Nephron (organoid): ENCODE results near the gene MARCHF3.

Source experiments
- H3K27ac Mint-ChIP-seq, 3 experiments: 2 replicates each; pipeline ENCODE4 v1.8.0; 2020; ENCODE audit warnings: mixed read lengths in 3 of 3, mild to moderate bottlenecking in 2 of 3, moderate library complexity in 1 of 3
- H3K27me3 Mint-ChIP-seq: 2 replicates; pipeline ENCODE4 v1.8.0; 2021; ENCODE audit warnings: low read depth, mild to moderate bottlenecking, moderate library complexity, mixed read lengths
- H3K36me3 Mint-ChIP-seq: 2 replicates; pipeline ENCODE4 v1.8.0; 2020; ENCODE audit warnings: low read depth, mixed read lengths
- H3K4me1 Mint-ChIP-seq: 2 replicates; pipeline ENCODE4 v1.8.0; 2020; ENCODE audit warnings: mixed read lengths
- H3K4me3 Mint-ChIP-seq, 3 experiments: 2 replicates each; pipeline ENCODE4 v1.8.0; 2020; ENCODE audit warnings: mild to moderate bottlenecking in 3 of 3, mixed read lengths in 3 of 3, moderate library complexity in 2 of 3
- H3K9me3 Mint-ChIP-seq: 2 replicates; pipeline ENCODE4 v1.8.0; 2020; ENCODE audit warnings: mixed read lengths
- TF ChIP-seq, protein P1 (sequence below), 3 experiments: fragments of 200-600 bp; sonication (generic); IDR thresholded peaks; one replicate each; pipeline ENCODE4 v1.5.0; 2021; ENCODE audit warnings: antibody characterized with exemption in 3 of 3; ENCODE audit not compliant: unreplicated experiment in 3 of 3

MARCHF3 gene

GRCh38 chr5:126970517-126971017, 59.8 kb downstream of the MARCHF3 start:
- Mint-ChIP-seq H3K4me1 (peaks cover 33% of the 10 kb centered on the region), H3K36me3 (no peaks in the 10 kb centered on the region), H3K4me3 (no peak overlapping the region), H3K27ac (peak overlapping the region in 1 of 3 experiments; percentile 55), H3K9me3 (no peaks in the 10 kb centered on the region), H3K27me3 (no peaks in the 10 kb centered on the region)
- TF ChIP-seq, protein P1, sequence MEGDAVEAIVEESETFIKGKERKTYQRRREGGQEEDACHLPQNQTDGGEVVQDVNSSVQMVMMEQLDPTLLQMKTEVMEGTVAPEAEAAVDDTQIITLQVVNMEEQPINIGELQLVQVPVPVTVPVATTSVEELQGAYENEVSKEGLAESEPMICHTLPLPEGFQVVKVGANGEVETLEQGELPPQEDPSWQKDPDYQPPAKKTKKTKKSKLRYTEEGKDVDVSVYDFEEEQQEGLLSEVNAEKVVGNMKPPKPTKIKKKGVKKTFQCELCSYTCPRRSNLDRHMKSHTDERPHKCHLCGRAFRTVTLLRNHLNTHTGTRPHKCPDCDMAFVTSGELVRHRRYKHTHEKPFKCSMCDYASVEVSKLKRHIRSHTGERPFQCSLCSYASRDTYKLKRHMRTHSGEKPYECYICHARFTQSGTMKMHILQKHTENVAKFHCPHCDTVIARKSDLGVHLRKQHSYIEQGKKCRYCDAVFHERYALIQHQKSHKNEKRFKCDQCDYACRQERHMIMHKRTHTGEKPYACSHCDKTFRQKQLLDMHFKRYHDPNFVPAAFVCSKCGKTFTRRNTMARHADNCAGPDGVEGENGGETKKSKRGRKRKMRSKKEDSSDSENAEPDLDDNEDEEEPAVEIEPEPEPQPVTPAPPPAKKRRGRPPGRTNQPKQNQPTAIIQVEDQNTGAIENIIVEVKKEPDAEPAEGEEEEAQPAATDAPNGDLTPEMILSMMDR (IDR thresholded peaks at IDR 0.05; ENCODE audit: unreplicated experiment in 3 of 3), result no peak

DNA sequence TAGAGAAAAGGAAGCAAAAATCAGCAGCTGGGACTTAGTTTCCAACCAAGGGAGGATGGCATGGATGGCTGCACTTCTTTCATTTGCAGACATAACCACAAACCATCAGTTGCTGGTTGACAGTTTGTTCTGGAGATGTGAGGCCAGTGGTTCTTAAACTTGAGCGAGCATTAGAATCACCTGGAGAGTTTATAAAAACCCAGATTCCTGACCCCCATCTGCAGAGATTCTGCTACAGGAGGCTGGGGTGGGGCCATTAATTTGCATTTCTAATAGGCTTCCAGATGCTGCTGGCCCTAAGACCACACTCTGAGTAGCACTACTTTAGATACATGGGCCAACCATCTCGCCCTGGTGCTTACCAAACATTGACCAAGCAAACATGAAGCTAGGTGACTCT, 60.8 kb downstream of the MARCHF3 start:
- no peak overlapping the region for H3K27ac Mint-ChIP-seq
- peaks cover 30% of the 10 kb centered on the region for H3K4me1 Mint-ChIP-seq
- no peak overlapping the region for H3K4me3 Mint-ChIP-seq
- H3K9me3 Mint-ChIP-seq, result no peaks in the 10 kb centered on the region
- H3K36me3 Mint-ChIP-seq, result no peaks in the 10 kb centered on the region
- H3K27me3 Mint-ChIP-seq, result no peaks in the 10 kb centered on the region
- TF ChIP-seq, protein P1 (IDR thresholded peaks at IDR 0.05; ENCODE audit: unreplicated experiment in 3 of 3), result no peak

DNA sequence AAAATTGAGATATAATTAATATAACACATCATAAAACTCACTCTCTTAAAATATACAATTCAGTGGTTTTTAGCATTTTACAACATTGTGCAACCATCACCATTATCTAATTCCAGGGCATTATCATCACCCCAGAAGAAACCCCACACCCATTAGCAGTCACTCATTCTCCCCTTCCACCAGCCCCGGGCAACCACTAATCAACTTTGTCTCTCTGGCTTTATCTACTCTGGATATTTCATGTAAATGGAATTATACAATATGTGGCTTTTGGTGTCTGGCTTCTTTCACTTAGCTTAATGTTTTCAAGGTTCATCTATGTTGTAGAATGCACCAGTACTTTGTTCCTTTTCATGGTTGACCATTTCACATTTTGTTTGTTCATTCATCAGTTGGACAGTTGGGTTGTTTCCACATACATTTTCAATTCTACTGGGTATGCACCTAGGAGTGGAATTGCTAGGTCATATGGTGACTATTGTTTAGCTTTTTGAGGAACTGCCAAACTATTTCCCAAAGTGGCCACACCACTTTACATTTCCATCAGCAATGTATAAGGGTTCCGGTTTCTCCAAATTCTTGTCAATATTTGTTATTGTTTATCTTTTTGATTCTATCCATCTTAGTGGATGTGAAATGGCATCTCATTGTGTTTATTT, 62.4 kb downstream of the MARCHF3 start:
- peaks cover 26% of the 10 kb centered on the region for H3K4me1 Mint-ChIP-seq
- no peak overlapping the region for H3K27ac Mint-ChIP-seq
- no peak overlapping the region for H3K4me3 Mint-ChIP-seq
- H3K9me3 Mint-ChIP-seq, result no peaks in the 10 kb centered on the region
- no peaks in the 10 kb centered on the region for H3K27me3 Mint-ChIP-seq
- TF ChIP-seq, protein P1 (IDR thresholded peaks at IDR 0.05; ENCODE audit: unreplicated experiment in 3 of 3), result no peak
- no peaks in the 10 kb centered on the region for H3K36me3 Mint-ChIP-seq

DNA sequence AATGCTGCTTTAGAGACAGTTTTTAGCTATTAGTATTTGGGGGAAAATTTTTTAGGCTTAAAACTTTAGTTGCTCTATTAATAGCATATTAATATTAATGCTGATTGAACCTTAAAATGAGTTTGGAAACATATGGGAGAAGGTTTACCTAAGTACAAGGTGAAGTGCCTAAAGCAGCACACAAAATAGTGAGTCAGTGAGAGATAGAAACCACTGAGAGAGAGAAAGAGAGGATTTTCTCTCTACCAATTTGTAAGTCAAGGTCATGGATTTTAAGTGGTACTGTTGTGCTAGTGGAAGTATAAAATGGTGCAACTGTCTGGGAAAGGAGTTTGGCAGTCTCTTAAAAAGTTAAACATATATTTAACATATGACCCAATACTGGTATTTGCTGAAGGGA, 64.9 kb downstream of the MARCHF3 start:
- TF ChIP-seq, protein P1 (IDR thresholded peaks at IDR 0.05; ENCODE audit: unreplicated experiment in 3 of 3), result no peak
- Mint-ChIP-seq H3K36me3 (no peaks in the 10 kb centered on the region), H3K4me1 (peaks cover 3% of the 10 kb centered on the region), H3K27ac (no peak overlapping the region), H3K27me3 (no peaks in the 10 kb centered on the region), H3K4me3 (no peak overlapping the region), H3K9me3 (no peaks in the 10 kb centered on the region)

- H3K36me3 Mint-ChIP-seq, result no peaks in the 10 kb centered on the region
- H3K27ac Mint-ChIP-seq, result no peak overlapping the region
- no peaks in the 10 kb centered on the region for H3K9me3 Mint-ChIP-seq
- H3K4me1 Mint-ChIP-seq, result no peaks in the 10 kb centered on the region
- H3K27me3 Mint-ChIP-seq, result no peaks in the 10 kb centered on the region
- H3K4me3 Mint-ChIP-seq, result no peak overlapping the region
- TF ChIP-seq, protein P1 (IDR thresholded peaks at IDR 0.05; ENCODE audit: unreplicated experiment in 3 of 3), result no peak
Measured at GRCh38 chr5:126965061-126965475, 65.3 kb downstream of the MARCHF3 start.

DNA sequence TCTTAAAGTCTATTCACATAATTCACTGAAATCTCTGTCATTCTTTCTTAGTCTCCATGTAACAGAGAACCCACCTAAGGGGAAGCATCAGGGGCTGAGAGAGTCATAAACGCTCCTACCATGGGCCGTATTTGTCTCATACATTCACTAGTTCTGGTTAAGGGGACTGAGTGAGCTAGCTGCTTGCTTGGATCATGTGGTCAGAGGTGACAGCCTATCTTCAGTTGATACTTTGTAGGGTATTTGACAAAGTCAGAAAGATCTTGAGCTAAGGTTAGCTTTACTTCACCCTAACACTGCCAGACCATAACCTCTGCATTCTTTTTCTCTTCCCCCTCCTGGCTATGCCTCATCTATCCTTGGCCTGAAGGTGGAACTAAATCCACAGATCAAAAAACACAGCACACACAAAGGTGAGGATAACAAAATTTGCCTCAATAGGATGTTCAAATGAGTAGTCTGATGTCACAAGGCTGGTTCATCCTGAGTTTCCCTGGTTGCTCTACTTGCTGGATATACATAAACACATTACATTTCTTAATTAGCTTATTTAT, 66.5 kb downstream of the MARCHF3 start:
- H3K4me1 Mint-ChIP-seq, result no peaks in the 10 kb centered on the region
- H3K27me3 Mint-ChIP-seq, result no peaks in the 10 kb centered on the region
- TF ChIP-seq, protein P1 (IDR thresholded peaks at IDR 0.05; ENCODE audit: unreplicated experiment in 3 of 3), result no peak
- no peaks in the 10 kb centered on the region for H3K9me3 Mint-ChIP-seq
- H3K36me3 Mint-ChIP-seq, result no peaks in the 10 kb centered on the region
- no peak overlapping the region for H3K27ac Mint-ChIP-seq
- H3K4me3 Mint-ChIP-seq, result no peak overlapping the region
